C4-2B (cell line): ENCODE data around the gene RAB31.

Experiments used
- CTCF ChIP-seq: fragments of 450-650 bp; conservative IDR thresholded peaks from 2 replicates; pipeline ENCODE4 v1.5.1; 2017; ENCODE audit warnings: mild to moderate bottlenecking
- ZFX ChIP-seq: fragments of 450-650 bp; IDR thresholded peaks from 2 replicates; pipeline ENCODE4 v1.6.1; 2017

GRCh38 chr18:9890957-9891356, 182.9 kb downstream of the RAB31 start:
- TF ChIP-seq CTCF (no peak), ZFX (no peak)
